Ishikawa (cell line): ENCODE results near the gene RRAGD.

ENCODE experiments used
- CEBPB ChIP-seq: IDR thresholded peaks from 2 replicates; pipeline ENCODE4 v1.6.1; 2012
- EGR1 ChIP-seq: IDR thresholded peaks from 2 replicates; pipeline ENCODE4 v1.6.1; 2012
- EP300 ChIP-seq: IDR thresholded peaks from 2 replicates; pipeline ENCODE4 v1.6.1; 2012; ENCODE audit warnings: borderline replicate concordance
- FOXM1 ChIP-seq: IDR thresholded peaks from 2 replicates; pipeline ENCODE4 v1.6.1; 2012; ENCODE audit warnings: low read depth, borderline replicate concordance
- RAD21 ChIP-seq: IDR thresholded peaks from 2 replicates; pipeline ENCODE4 v1.6.1; 2012; ENCODE audit warnings: low read depth
- TAF1 ChIP-seq: IDR thresholded peaks from 2 replicates; pipeline ENCODE4 v1.6.1; 2012; ENCODE audit warnings: low read depth, mild to moderate bottlenecking
- TCF12 ChIP-seq: IDR thresholded peaks from 2 replicates; pipeline ENCODE4 v1.6.1; 2012; ENCODE audit warnings: low read depth
- YY1 ChIP-seq: IDR thresholded peaks from 2 replicates; pipeline ENCODE4 v1.6.1; 2012; ENCODE audit warnings: low read depth
- ZBTB7A ChIP-seq: IDR thresholded peaks from 2 replicates; pipeline ENCODE4 v1.6.1; 2012; ENCODE audit warnings: low read depth
- TF ChIP-seq, protein P1 (sequence below): IDR thresholded peaks from 2 replicates; pipeline ENCODE4 v1.6.1; 2012; ENCODE audit warnings: low read depth, mild to moderate bottlenecking
- TF ChIP-seq, protein P2 (sequence below): IDR thresholded peaks from 2 replicates; pipeline ENCODE4 v1.6.1; 2012
- TF ChIP-seq, protein P3 (sequence below): IDR thresholded peaks from 2 replicates; pipeline ENCODE4 v1.6.1; 2012

DNA sequence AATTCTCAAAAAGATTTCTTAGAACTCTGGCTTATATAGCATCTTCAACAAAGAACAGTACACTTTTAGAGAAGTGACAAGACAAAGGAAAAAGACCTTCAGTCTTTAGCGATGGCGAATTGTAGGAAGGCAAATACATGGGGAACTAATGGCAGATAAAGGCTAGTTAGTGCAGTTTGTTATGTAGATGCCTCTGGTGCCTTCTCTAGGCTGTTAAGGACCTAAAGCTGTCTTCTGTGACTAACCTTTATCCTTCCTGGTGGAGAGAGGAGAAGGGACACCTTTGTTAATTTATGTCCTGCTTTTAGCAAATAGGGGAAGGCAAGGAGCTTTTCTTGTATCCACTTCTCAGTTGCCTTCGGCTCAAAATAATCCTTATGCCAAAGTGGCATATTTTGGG, 28.1 kb upstream of the RRAGD start:
- TF ChIP-seq, protein P1, sequence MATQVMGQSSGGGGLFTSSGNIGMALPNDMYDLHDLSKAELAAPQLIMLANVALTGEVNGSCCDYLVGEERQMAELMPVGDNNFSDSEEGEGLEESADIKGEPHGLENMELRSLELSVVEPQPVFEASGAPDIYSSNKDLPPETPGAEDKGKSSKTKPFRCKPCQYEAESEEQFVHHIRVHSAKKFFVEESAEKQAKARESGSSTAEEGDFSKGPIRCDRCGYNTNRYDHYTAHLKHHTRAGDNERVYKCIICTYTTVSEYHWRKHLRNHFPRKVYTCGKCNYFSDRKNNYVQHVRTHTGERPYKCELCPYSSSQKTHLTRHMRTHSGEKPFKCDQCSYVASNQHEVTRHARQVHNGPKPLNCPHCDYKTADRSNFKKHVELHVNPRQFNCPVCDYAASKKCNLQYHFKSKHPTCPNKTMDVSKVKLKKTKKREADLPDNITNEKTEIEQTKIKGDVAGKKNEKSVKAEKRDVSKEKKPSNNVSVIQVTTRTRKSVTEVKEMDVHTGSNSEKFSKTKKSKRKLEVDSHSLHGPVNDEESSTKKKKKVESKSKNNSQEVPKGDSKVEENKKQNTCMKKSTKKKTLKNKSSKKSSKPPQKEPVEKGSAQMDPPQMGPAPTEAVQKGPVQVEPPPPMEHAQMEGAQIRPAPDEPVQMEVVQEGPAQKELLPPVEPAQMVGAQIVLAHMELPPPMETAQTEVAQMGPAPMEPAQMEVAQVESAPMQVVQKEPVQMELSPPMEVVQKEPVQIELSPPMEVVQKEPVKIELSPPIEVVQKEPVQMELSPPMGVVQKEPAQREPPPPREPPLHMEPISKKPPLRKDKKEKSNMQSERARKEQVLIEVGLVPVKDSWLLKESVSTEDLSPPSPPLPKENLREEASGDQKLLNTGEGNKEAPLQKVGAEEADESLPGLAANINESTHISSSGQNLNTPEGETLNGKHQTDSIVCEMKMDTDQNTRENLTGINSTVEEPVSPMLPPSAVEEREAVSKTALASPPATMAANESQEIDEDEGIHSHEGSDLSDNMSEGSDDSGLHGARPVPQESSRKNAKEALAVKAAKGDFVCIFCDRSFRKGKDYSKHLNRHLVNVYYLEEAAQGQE, result no peak
- no peak for TF ChIP-seq EGR1
- no peak for TF ChIP-seq TCF12
- TF ChIP-seq ZBTB7A, result no peak
- TF ChIP-seq EP300, result no peak
- no peak for TF ChIP-seq TAF1
- no peak for TF ChIP-seq CEBPB
- TF ChIP-seq, protein P2, sequence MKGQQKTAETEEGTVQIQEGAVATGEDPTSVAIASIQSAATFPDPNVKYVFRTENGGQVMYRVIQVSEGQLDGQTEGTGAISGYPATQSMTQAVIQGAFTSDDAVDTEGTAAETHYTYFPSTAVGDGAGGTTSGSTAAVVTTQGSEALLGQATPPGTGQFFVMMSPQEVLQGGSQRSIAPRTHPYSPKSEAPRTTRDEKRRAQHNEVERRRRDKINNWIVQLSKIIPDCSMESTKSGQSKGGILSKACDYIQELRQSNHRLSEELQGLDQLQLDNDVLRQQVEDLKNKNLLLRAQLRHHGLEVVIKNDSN, result no peak
- TF ChIP-seq, protein P3, sequence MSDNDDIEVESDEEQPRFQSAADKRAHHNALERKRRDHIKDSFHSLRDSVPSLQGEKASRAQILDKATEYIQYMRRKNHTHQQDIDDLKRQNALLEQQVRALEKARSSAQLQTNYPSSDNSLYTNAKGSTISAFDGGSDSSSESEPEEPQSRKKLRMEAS, result no peak
- TF ChIP-seq RAD21, result no peak
- TF ChIP-seq YY1, result no peak
- TF ChIP-seq FOXM1, result no peak
